MM.1S (cell line): ENCODE data around the gene LBH.

Experiments used
- DNase-seq: peaks from one replicate; pipeline ENCODE4 v3.0.0-alpha.2; 2015
- H2AFZ ChIP-seq: fragments of 300-600 bp; sonication (generic); 2 replicates; pipeline ENCODE4 v1.6.0; 2016; ENCODE audit warnings: antibody characterized with exemption, low read length
- H3F3A ChIP-seq: fragments of 300-600 bp; sonication (generic); 2 replicates; pipeline ENCODE4 v1.6.1; 2016; ENCODE audit warnings: mild to moderate bottlenecking, antibody characterized with exemption, low read length, moderate library complexity, mixed read lengths; ENCODE audit not compliant: insufficient read depth
- H3K27ac ChIP-seq: fragments of 300-600 bp; sonication (generic); 2 replicates; pipeline ENCODE4 v1.5.1; 2016; ENCODE audit warnings: mild to moderate bottlenecking, low read length
- H3K27me3 ChIP-seq: fragments of 300-600 bp; sonication (generic); replicated peaks from 2 replicates; pipeline ENCODE4 v1.6.0; 2016; ENCODE audit warnings: low read length; ENCODE audit not compliant: insufficient read depth
- H3K36me3 ChIP-seq: fragments of 300-600 bp; sonication (generic); replicated peaks from 2 replicates; pipeline ENCODE4 v1.6.1; 2016; ENCODE audit warnings: mild to moderate bottlenecking, low read length, mixed read lengths; ENCODE audit not compliant: insufficient read depth
- H3K4me1 ChIP-seq: fragments of 300-600 bp; sonication (generic); 2 replicates; pipeline ENCODE4 v1.6.1; 2016; ENCODE audit warnings: low read length, mixed read lengths
- H3K4me2 ChIP-seq: fragments of 300-600 bp; sonication (generic); 2 replicates; pipeline ENCODE4 v1.6.0; 2016; ENCODE audit warnings: low read depth, low read length
- H3K4me3 ChIP-seq: fragments of 300-600 bp; sonication (generic); 2 replicates; pipeline ENCODE4 v1.5.1; 2016; ENCODE audit warnings: low read length, mixed read lengths
- H3K79me2 ChIP-seq: fragments of 300-600 bp; sonication (generic); 2 replicates; pipeline ENCODE4 v1.6.1; 2016; ENCODE audit warnings: mixed run types, low read length, mixed read lengths
- H3K9ac ChIP-seq: fragments of 300-600 bp; sonication (generic); 2 replicates; pipeline ENCODE4 v1.6.1; 2016; ENCODE audit warnings: low read length, mixed read lengths
- H3K9me2 ChIP-seq: fragments of 300-600 bp; sonication (generic); replicated peaks from 2 replicates; pipeline ENCODE4 v1.6.1; 2016; ENCODE audit warnings: mild to moderate bottlenecking, low read length, mixed read lengths; ENCODE audit not compliant: insufficient read depth
- H3K9me3 ChIP-seq: fragments of 300-600 bp; sonication (generic); replicated peaks from 2 replicates; pipeline ENCODE4 v1.6.1; 2016; ENCODE audit warnings: mild to moderate bottlenecking, low read length, mixed read lengths; ENCODE audit not compliant: insufficient read depth
- H4K20me1 ChIP-seq: fragments of 300-600 bp; sonication (generic); 2 replicates; pipeline ENCODE4 v1.6.1; 2016; ENCODE audit warnings: mild to moderate bottlenecking, low read length, moderate library complexity, mixed read lengths; ENCODE audit not compliant: insufficient read depth
- EZH2 ChIP-seq: fragments of 300-600 bp; sonication (generic); optimal IDR thresholded peaks from 2 replicates; pipeline ENCODE3; 2017; ENCODE audit warnings: low read depth, mild to moderate bottlenecking, antibody characterized with exemption, low read length, mixed read lengths
- EZH2phosphoT487 ChIP-seq: fragments of 300-600 bp; sonication (generic); IDR thresholded peaks from 2 replicates; pipeline ENCODE4 v1.6.1; 2018; ENCODE audit warnings: antibody characterized with exemption, low read length
- TF ChIP-seq, protein P1 (sequence below): fragments of 300-600 bp; sonication (generic); IDR thresholded peaks from 2 replicates; pipeline ENCODE4 v1.5.1; 2016; ENCODE audit warnings: antibody characterized with exemption, low read length, mixed read lengths

The LBH gene

GRCh38 chr2:30276455-30276911 lies 45.1 kb downstream of the LBH start:
- Histone ChIP-seq H3K9me2 (no peaks in the 10 kb centered on the region), H3K4me1 (no peaks in the 10 kb centered on the region), H3K36me3 (no peaks in the 10 kb centered on the region), H3K27me3 (no peaks in the 10 kb centered on the region), H2AFZ (no peak overlapping the region), H3K4me3 (no peak overlapping the region), H3K4me2 (no peak overlapping the region), H3K27ac (no peak overlapping the region), H4K20me1 (no peaks in the 10 kb centered on the region), H3F3A (no peaks in the 10 kb centered on the region), H3K79me2 (no peaks in the 10 kb centered on the region), H3K9me3 (no peaks in the 10 kb centered on the region), H3K9ac (no peak overlapping the region)
- DNase-seq: no peak
- TF ChIP-seq EZH2phosphoT487: no peak
- TF ChIP-seq, protein P1, sequence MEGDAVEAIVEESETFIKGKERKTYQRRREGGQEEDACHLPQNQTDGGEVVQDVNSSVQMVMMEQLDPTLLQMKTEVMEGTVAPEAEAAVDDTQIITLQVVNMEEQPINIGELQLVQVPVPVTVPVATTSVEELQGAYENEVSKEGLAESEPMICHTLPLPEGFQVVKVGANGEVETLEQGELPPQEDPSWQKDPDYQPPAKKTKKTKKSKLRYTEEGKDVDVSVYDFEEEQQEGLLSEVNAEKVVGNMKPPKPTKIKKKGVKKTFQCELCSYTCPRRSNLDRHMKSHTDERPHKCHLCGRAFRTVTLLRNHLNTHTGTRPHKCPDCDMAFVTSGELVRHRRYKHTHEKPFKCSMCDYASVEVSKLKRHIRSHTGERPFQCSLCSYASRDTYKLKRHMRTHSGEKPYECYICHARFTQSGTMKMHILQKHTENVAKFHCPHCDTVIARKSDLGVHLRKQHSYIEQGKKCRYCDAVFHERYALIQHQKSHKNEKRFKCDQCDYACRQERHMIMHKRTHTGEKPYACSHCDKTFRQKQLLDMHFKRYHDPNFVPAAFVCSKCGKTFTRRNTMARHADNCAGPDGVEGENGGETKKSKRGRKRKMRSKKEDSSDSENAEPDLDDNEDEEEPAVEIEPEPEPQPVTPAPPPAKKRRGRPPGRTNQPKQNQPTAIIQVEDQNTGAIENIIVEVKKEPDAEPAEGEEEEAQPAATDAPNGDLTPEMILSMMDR: no peak
- no peak for TF ChIP-seq EZH2

DNA sequence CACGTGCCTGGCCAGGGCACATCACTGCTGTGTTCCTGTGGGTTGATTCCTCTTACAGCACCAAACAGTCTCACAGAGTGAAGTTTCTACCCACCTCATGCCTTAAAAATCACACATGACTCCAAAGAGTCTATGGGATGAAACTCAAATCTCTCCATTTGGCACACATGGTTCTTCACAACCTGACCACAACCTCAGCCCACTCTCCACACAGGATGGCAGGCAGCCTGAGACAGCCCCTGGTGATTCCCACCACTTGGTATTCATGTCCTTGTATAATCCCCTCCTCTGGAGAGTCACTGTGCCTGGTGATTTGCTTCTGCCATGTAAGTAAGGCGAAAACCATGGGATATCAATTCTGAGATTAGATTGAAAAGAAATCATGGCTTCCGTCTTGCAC lies 46.2 kb downstream of the LBH start:
- no peak overlapping the region for H3K9ac ChIP-seq
- no peak for DNase-seq
- H4K20me1 ChIP-seq: no peaks in the 10 kb centered on the region
- H3K36me3 ChIP-seq: no peaks in the 10 kb centered on the region
- no peaks in the 10 kb centered on the region for H3K79me2 ChIP-seq
- no peaks in the 10 kb centered on the region for H3K4me1 ChIP-seq
- H3F3A ChIP-seq: no peaks in the 10 kb centered on the region
- H3K9me3 ChIP-seq: no peaks in the 10 kb centered on the region
- no peak overlapping the region for H3K4me3 ChIP-seq
- no peak overlapping the region for H3K4me2 ChIP-seq
- no peaks in the 10 kb centered on the region for H3K27me3 ChIP-seq
- TF ChIP-seq EZH2: no peak
- TF ChIP-seq, protein P1: no peak
- no peak for TF ChIP-seq EZH2phosphoT487
- H3K27ac ChIP-seq: no peak overlapping the region
- no peak overlapping the region for H2AFZ ChIP-seq
- H3K9me2 ChIP-seq: no peaks in the 10 kb centered on the region

DNA sequence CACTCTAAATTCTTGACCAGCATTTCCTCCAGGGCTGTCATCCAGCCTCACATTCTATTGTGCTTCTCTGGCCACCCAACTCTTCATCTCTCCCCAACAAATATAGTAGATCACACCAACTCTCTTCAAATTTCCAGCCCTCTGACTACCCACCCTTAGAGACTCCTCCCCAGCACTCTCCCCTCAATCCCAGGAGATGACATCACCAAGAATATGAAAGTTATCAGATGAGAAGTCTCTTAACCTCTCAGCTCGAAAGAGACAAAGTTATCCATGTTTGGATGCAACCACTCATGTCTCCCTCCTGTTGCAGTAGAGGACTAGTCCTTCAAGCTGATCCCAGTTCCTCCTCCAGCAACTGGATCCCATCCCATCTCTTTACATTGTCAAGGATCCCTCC lies 47.1 kb downstream of the LBH start:
- DNase-seq: no peak
- no peak overlapping the region for H3K9ac ChIP-seq
- no peak overlapping the region for H2AFZ ChIP-seq
- H3K27me3 ChIP-seq: no peaks in the 10 kb centered on the region
- H3K79me2 ChIP-seq: no peaks in the 10 kb centered on the region
- H3K9me3 ChIP-seq: no peaks in the 10 kb centered on the region
- no peaks in the 10 kb centered on the region for H3K36me3 ChIP-seq
- H3K27ac ChIP-seq: no peak overlapping the region
- H3K4me1 ChIP-seq: no peaks in the 10 kb centered on the region
- H4K20me1 ChIP-seq: no peaks in the 10 kb centered on the region
- no peaks in the 10 kb centered on the region for H3K9me2 ChIP-seq
- H3K4me2 ChIP-seq: no peak overlapping the region
- no peaks in the 10 kb centered on the region for H3F3A ChIP-seq
- TF ChIP-seq EZH2phosphoT487 (no peak), EZH2 (no peak)
- TF ChIP-seq, protein P1: no peak
- H3K4me3 ChIP-seq: no peak overlapping the region
